ENCODE data around the gene PRR16.

- TF ChIP-seq TARDBP (IDR thresholded peaks at IDR 0.05) (no peak), FOXA1 (IDR thresholded peaks at IDR 0.05) (no peak), SP1 (IDR thresholded peaks at IDR 0.05) (no peak), SUZ12 (IDR thresholded peaks at IDR 0.05) (no peak), FOXM1 (IDR thresholded peaks at IDR 0.05; ENCODE audit: borderline replicate concordance) (no peak), L3MBTL2 (conservative IDR thresholded peaks at IDR 0.05) (no peak), BHLHE40 (IDR thresholded peaks at IDR 0.05; ENCODE audit: borderline replicate concordance) (no peak), HDGF (IDR thresholded peaks at IDR 0.05; ENCODE audit: borderline replicate concordance) (no peak), FOXK2 (IDR thresholded peaks at IDR 0.05) (no peak)
These were observed 17.2 kb upstream of the PRR16 start for GRCh38 chr5:120446901-120447300.

All from HEK293T (cell line).